ENCODE data around the gene RFTN1.

The RFTN1 gene

GRCh38 chr3:16508591-16508995, 4.9 kb downstream of the RFTN1 start:
- no peak for DNase-seq
- H3K27me3 ChIP-seq, result no peaks in the 10 kb centered on the region
- peaks cover 0 to 50% (median 18%) of the 10 kb centered on the region in 4 donors for H3K4me1 ChIP-seq
- H3K9me3 ChIP-seq, result no peaks in the 10 kb centered on the region
- no peak overlapping the region for H3K4me3 ChIP-seq
- intact Hi-C loops (cut with DNase I; ENCODE audit: low total_unique reads), result no loop called here
- H3K27ac ChIP-seq, result no peak overlapping the region
- H3K36me3 ChIP-seq, result peaks cover 0 to 7% (median 0%) of the 10 kb centered on the region in 3 donors
- TF ChIP-seq CTCF (IDR thresholded peaks at IDR 0.05), result no peak

DNA sequence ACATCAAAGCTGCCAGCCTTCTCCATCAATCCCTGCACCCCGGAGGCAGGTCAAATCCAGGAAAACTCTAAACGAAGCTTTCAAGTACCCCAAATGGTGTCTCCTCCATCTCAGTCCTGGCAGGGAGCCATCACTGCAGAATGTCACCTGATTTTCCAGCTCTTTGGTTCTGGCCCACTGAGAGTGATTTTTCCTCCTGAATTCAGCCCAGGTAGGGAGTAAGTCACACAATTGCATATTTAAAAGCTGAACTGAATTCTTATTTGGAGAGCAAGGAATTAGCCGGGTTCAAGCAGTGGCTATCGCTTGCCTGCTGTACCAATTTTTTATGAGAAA, 5.3 kb downstream of the RFTN1 start:
- no peak for DNase-seq
- no peaks in the 10 kb centered on the region for H3K27me3 ChIP-seq
- H3K27ac ChIP-seq, result no peak overlapping the region
- no peaks in the 10 kb centered on the region for H3K9me3 ChIP-seq
- H3K4me3 ChIP-seq, result no peak overlapping the region
- peaks cover 0 to 7% (median 0%) of the 10 kb centered on the region in 3 donors for H3K36me3 ChIP-seq
- peaks cover 0 to 52% (median 17%) of the 10 kb centered on the region in 4 donors for H3K4me1 ChIP-seq
- intact Hi-C loops (cut with DNase I; ENCODE audit: low total_unique reads), result no loop called here
- no peak for TF ChIP-seq CTCF (IDR thresholded peaks at IDR 0.05)

GRCh38 chr3:16507578-16508242, 5.8 kb downstream of the RFTN1 start:
- TF ChIP-seq CTCF (IDR thresholded peaks at IDR 0.05), result no peak
- no peaks in the 10 kb centered on the region for H3K9me3 ChIP-seq
- peaks cover 0 to 7% (median 0%) of the 10 kb centered on the region in 3 donors for H3K36me3 ChIP-seq
- no peak for DNase-seq
- intact Hi-C loops (cut with DNase I; ENCODE audit: low total_unique reads), result no loop called here
- no peaks in the 10 kb centered on the region for H3K27me3 ChIP-seq
- peaks cover 0 to 56% (median 15%) of the 10 kb centered on the region in 4 donors for H3K4me1 ChIP-seq
- no peak overlapping the region for H3K4me3 ChIP-seq
- no peak overlapping the region for H3K27ac ChIP-seq

GRCh38 chr3:16506884-16507577, 6.5 kb downstream of the RFTN1 start:
- peaks cover 0 to 50% (median 13%) of the 10 kb centered on the region in 4 donors for H3K4me1 ChIP-seq
- TF ChIP-seq CTCF (IDR thresholded peaks at IDR 0.05), result no peak
- H3K27me3 ChIP-seq, result no peaks in the 10 kb centered on the region
- intact Hi-C loops (cut with DNase I; ENCODE audit: low total_unique reads), result no loop called here
- no peaks in the 10 kb centered on the region for H3K9me3 ChIP-seq
- DNase-seq, result no peak
- no peak overlapping the region for H3K27ac ChIP-seq
- H3K36me3 ChIP-seq, result peaks cover 0 to 7% (median 0%) of the 10 kb centered on the region in 3 donors
- no peak overlapping the region for H3K4me3 ChIP-seq

DNA sequence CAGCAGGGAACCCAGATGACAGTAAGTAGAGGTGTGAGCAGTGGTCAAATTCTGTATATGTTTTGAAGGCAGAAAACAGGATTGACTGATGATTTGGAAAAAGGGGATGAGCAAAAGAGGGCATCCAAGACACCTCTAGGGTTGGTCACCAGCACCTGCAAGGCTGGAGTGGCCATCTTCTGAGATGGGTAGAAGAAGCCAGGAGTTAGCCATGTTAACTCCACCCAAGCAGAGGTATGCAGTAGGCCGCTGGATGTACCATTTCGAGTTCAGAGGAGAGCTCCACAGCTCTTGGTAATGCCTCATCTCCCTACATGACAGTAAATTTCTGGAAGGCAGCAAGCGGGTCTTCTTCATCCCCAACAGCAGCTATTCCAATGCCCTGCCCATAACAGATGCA, 7.0 kb downstream of the RFTN1 start:
- H3K4me1 ChIP-seq, result peaks cover 0 to 45% (median 8%) of the 10 kb centered on the region in 4 donors
- no peak for DNase-seq
- peaks cover 0 to 7% (median 0%) of the 10 kb centered on the region in 3 donors for H3K36me3 ChIP-seq
- H3K27ac ChIP-seq, result no peak overlapping the region
- no peak overlapping the region for H3K4me3 ChIP-seq
- TF ChIP-seq CTCF (IDR thresholded peaks at IDR 0.05), result no peak
- H3K27me3 ChIP-seq, result no peaks in the 10 kb centered on the region
- intact Hi-C loops (cut with DNase I; ENCODE audit: low total_unique reads), result no loop called here
- H3K9me3 ChIP-seq, result no peaks in the 10 kb centered on the region

Data from tibial artery (tissue), 4 donors.